BLaER1 treated with 17β-estradiol and CSF1 and Interleukin-3, amounts not matched to agents 10 nM and 100 nM (cell line): ENCODE results near the gene IGF2.
A peak's percentile ranks its signal among the peaks of the same experiment; 100 is the strongest.

Experiments used
- H3K27ac ChIP-seq, 11 experiments: shearing (Covaris generic); formaldehyde crosslinking; 2 replicates each; pipeline ENCODE4 v1.8.1; 2022
- H3K27me3 ChIP-seq, 11 experiments: shearing (Covaris generic); formaldehyde crosslinking; 2 replicates each; pipeline ENCODE4 v1.8.1; 2022
- H3K36me3 ChIP-seq, 11 experiments: shearing (Covaris generic); formaldehyde crosslinking; 2 replicates each; pipeline ENCODE4 v1.8.1; 2022
- H3K4me1 ChIP-seq, 10 experiments: shearing (Covaris generic); formaldehyde crosslinking; 2 replicates each; pipeline ENCODE4 v1.8.1; 2022
- H3K4me2 ChIP-seq, 11 experiments: shearing (Covaris generic); formaldehyde crosslinking; 2 replicates each; pipeline ENCODE4 v1.8.1; 2022
- H3K4me3 ChIP-seq, 10 experiments: shearing (Covaris generic); formaldehyde crosslinking; 2 replicates each; pipeline ENCODE4 v1.8.1; 2022
- H3K9ac ChIP-seq, 11 experiments: shearing (Covaris generic); formaldehyde crosslinking; 2 replicates each; pipeline ENCODE4 v1.8.1; 2022
- H3K9me3 ChIP-seq, 11 experiments: shearing (Covaris generic); formaldehyde crosslinking; replicated peaks in 1 of 11; 2 replicates each; pipeline ENCODE4 v1.8.1; 2022
- H4K20me1 ChIP-seq, 11 experiments: shearing (Covaris generic); formaldehyde crosslinking; 2 replicates each; pipeline ENCODE4 v1.8.1; 2022
- Cebpa-rat ChIP-seq, 11 experiments: shearing (Covaris generic); IDR thresholded peaks; 2 replicates each; pipeline ENCODE4 v1.8.1; 2022

The IGF2 gene

DNA sequence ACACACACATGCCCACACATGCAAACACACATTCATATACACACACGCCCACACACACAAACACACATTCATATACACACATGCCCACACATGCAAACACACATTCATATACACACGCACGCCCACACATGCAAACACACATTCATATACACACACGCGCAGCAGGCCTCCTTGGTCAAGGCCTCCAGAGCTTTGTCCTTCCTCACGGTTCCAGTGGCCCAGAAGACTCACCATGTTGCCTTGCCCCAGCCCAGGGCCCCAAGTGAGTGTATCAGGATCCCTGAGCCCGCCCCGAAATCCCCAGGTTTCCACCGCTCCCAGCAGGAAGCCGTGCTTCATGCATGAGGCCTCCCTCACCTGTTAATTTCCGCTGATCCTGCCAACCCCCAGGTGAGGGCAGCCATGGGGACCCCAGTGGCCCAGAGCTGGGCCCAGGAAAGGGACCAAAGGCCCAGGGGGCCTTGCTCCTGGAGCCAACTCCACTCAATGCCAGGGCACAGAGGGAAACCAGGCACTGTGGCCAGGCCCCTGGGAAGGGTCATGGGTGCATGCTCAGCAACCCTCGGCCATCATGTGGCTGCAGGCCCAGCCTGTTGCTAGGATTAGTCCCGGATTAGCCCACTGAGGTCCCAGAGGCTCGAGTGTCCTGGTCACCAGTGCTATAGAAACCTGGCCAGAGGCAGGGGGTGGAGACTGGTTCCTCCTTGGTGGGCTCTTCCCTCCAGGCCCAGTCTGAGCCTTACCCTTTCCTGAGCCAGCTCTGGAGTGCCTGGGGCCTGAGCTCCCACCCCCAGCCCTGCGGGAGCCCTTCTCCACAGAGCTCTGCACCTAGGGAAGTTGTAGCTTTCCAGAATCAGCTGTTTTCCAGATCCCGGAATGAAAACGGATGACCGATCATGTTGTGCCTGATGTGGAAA, 34.4 kb downstream of the IGF2 start:
- Histone ChIP-seq H3K36me3 (no peaks in the 10 kb centered on the region), H3K4me3 (no peak overlapping the region), H3K9me3 (no peaks in the 10 kb centered on the region), H3K27me3 (no peaks in the 10 kb centered on the region), H3K9ac (no peak overlapping the region), H3K27ac (no peak overlapping the region), H3K4me2 (no peak overlapping the region), H4K20me1 (peaks cover 0 to under 1% (median 0%) of the 10 kb centered on the region in 11 experiments; a peak in 1 of 22 replicates), H3K4me1 (peaks cover 21 to 50% (median 45%) of the 10 kb centered on the region in 10 experiments)
- no peak for TF ChIP-seq Cebpa-rat (IDR thresholded peaks at IDR 0.05)

DNA sequence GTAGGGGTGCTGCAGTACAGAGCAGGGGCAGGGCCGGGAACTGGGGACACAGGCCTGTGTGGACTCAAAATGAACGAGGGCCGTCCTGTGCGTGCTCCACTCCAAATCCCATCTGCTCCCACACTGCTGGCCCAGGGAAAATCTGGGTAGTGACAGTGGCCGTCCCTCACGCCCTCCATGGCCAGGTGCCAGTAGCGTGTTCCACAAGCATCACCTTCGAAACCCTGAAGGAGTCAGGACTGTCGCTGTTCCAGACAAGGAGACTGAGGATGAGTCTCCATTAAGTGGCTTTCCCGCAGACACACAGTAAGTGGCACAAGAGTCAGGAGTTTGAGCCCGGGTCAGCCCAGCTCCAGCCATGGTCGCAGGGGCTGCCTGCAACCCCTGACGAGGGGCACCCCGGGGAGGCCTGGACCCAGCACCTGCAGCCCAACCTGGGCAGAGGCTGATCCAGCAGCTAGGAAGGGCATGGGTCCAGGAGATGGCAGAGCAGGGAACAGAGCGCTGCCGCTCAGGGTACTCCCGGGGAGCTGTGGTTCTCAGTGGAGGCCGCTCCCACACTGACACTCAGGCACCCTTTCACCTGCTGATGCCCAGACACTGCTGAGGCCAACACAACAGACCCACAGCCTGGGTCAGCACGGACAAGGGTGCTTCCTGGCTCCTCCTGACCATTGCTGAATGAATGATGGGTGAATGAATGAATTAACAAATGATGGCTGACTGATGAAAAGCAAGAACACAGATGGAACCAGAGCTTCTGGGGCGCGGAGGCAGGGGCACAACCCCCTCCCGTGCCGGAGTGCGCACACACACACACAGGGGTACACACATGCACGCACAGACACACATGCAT, 35.3 kb downstream of the IGF2 start:
- H3K4me1 ChIP-seq = peaks cover 12 to 48% (median 39%) of the 10 kb centered on the region in 10 experiments
- H3K4me2 ChIP-seq = no peak overlapping the region
- no peak overlapping the region for H3K9ac ChIP-seq
- peaks cover 0 to 6% (median 0%) of the 10 kb centered on the region in 11 experiments; a peak in 2 of 22 replicates for H4K20me1 ChIP-seq
- no peak overlapping the region for H3K27ac ChIP-seq
- H3K9me3 ChIP-seq = no peaks in the 10 kb centered on the region
- no peaks in the 10 kb centered on the region for H3K36me3 ChIP-seq
- no peak for TF ChIP-seq Cebpa-rat (IDR thresholded peaks at IDR 0.05)
- H3K4me3 ChIP-seq = no peak overlapping the region
- H3K27me3 ChIP-seq = peaks cover 0 to 3% (median 0%) of the 10 kb centered on the region in 11 experiments; a peak in 1 of 22 replicates

DNA sequence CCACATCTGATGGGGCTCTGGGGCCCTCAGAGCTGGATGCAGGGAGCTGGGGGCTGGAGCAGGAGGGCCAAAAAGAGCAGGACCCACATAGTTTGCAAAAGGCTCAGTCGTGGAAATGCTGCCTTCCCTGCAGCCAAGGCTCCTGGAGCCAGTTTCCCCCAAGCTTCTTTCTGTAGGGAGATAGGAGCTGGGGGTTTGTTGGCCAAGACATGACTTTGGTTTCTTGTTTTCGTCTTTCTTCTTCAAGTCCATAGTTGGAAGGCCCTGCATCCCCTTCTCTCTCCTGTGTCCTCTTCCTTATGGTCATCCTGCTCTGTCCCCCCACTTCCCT, 36.3 kb downstream of the IGF2 start:
- peak overlapping the region in 3 of 11 experiments; percentile 11 to 44 (median 22); a peak in 2 of 22 replicates for H3K27ac ChIP-seq
- no peak for TF ChIP-seq Cebpa-rat (IDR thresholded peaks at IDR 0.05)
- no peak overlapping the region for H3K9ac ChIP-seq
- H3K4me2 ChIP-seq = peak overlapping the region in 5 of 11 experiments; percentile 23 to 62 (median 37); a peak in 10 of 22 replicates
- H3K9me3 ChIP-seq = no peaks in the 10 kb centered on the region
- peaks cover 10 to 43% (median 30%) of the 10 kb centered on the region in 10 experiments for H3K4me1 ChIP-seq
- no peaks in the 10 kb centered on the region for H3K36me3 ChIP-seq
- H3K27me3 ChIP-seq = peaks cover 0 to 13% (median 2%) of the 10 kb centered on the region in 11 experiments; a peak in 9 of 22 replicates
- no peak overlapping the region for H3K4me3 ChIP-seq
- H4K20me1 ChIP-seq = peaks cover 0 to 14% (median 0%) of the 10 kb centered on the region in 11 experiments; a peak in 3 of 22 replicates

DNA sequence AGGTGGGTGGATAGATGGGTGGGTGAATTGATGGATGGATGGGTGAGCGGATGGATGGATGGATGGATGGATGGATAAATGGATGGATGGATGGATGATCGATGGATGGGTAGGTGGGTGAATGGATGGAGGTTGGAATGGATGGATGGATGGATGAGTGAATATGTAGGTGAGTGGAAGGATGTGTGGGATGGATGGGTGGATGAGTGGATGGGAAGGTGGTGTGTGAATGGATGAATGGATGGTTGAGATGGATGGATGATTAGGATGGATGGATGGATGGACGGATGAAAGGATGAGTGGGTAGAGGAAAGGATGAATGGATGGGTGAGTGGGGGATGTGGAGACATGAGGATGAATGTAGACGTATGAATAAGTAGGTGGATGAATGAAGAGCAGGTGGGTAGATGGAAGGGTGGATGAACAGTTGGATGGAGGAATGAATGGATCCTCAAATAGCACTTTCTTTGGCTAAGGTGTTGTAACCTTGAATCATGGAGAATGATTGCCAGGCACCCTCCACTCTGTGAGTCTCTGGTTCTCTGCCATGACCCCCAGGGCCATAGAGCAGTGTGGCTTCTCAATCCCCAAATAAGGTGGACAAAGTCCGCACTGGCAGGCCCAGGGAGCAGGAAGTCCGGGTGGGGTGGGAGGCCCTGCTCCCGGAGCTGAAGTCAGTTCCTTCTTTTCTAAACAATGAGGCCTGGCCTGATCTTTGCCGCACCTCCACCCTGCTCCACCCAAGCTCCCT, 36.9 kb downstream of the IGF2 start:
- Histone ChIP-seq H3K27me3 (peaks cover 0 to 16% (median 8%) of the 10 kb centered on the region in 11 experiments; a peak in 10 of 22 replicates), H4K20me1 (peaks cover 0 to 20% (median 0%) of the 10 kb centered on the region in 11 experiments; a peak in 3 of 22 replicates), H3K36me3 (no peaks in the 10 kb centered on the region), H3K9ac (no peak overlapping the region), H3K4me3 (no peak overlapping the region), H3K4me2 (peak overlapping the region in 5 of 11 experiments; percentile 23 to 62 (median 37); a peak in 10 of 22 replicates), H3K27ac (peak overlapping the region in 2 of 11 experiments; percentile 22 to 44; a peak in 2 of 22 replicates), H3K9me3 (no peaks in the 10 kb centered on the region), H3K4me1 (peaks cover 10 to 43% (median 29%) of the 10 kb centered on the region in 10 experiments)
- TF ChIP-seq Cebpa-rat (IDR thresholded peaks at IDR 0.05) = no peak

DNA sequence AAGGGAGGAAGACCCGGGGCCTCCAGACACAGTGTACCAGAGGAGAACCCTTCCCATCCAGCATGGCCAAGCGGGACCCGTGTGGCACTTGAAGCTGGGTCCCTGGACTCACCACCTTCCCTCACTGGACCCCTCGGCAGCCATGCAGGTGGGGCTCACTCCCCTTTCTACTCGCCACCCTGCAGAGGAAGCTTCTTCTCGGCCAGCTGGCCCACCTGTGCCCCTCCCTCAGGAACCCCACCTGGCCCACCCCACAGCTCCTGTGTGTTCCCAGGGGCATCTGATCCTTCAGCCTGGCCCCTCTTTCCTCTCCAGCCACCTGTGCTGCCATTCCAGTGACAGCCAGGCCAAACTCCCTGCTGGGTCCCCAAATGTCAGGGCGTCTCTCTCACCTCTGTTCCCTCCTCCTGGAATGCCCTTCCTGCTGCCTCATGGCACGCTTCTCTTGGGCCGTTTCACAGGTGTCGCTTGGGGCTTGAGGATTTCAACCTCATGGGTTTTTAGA, 38.0 kb downstream of the IGF2 start:
- H3K9me3 ChIP-seq = no peaks in the 10 kb centered on the region
- H3K4me2 ChIP-seq = peak overlapping the region in 4 of 11 experiments; percentile 38 to 53 (median 44); a peak in 3 of 22 replicates
- peaks cover 18 to 50% (median 34%) of the 10 kb centered on the region in 10 experiments; a peak in 19 of 20 replicates for H3K4me1 ChIP-seq
- H3K36me3 ChIP-seq = no peaks in the 10 kb centered on the region
- H3K27me3 ChIP-seq = peaks cover 0 to 27% (median 13%) of the 10 kb centered on the region in 11 experiments; a peak in 12 of 22 replicates
- H3K4me3 ChIP-seq = no peak overlapping the region
- H4K20me1 ChIP-seq = peaks cover 0 to 29% (median 0%) of the 10 kb centered on the region in 11 experiments; a peak in 3 of 22 replicates
- H3K9ac ChIP-seq = no peak overlapping the region
- H3K27ac ChIP-seq = no peak overlapping the region
- no peak for TF ChIP-seq Cebpa-rat (IDR thresholded peaks at IDR 0.05)

DNA sequence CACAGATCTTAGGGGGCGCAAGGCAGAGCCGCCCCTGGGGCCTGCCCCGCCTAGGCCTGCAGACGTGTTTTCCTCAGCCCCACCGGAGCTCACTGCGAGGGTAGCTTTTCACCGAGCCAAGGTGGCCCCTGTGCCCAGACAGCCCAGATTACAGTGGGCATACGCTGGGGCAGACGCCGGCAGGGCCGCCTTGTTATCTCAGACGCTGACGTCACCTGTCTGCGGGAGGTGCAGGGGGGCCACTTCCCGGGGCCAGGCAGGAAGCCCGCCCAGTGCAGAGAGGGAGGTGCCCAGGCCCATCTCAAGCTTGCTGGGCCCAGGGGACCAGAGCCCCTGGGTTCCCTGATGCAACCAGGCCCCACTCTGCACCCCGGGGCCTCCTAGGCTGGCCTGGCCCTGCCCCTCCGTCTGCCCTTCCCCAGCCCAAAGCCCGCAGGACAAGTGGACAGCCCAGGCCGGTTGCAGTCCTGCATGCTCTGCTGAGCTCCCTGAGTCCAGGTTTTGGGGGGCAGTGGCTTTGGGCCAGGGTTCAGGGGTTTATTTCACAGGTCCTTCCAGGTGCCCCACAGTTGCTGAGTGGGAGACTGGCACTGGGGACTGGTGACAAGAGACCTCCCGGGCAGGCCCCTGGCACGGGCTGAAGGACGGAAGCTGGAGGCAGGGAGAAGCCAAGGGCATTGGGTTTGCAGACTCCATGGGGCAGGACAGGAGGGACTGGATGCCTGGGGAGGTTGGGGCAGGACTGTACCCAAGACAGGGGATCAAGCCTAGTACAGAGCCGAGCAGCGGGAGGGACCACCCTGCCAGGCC, 38.6 kb downstream of the IGF2 start:
- H3K4me1 ChIP-seq = peaks cover 18 to 52% (median 35%) of the 10 kb centered on the region in 10 experiments; a peak in 19 of 20 replicates
- H3K27ac ChIP-seq = no peak overlapping the region
- TF ChIP-seq Cebpa-rat (IDR thresholded peaks at IDR 0.05) = no peak
- no peaks in the 10 kb centered on the region for H3K9me3 ChIP-seq
- H3K9ac ChIP-seq = no peak overlapping the region
- peaks cover 0 to 31% (median 16%) of the 10 kb centered on the region in 11 experiments; a peak in 15 of 22 replicates for H3K27me3 ChIP-seq
- no peaks in the 10 kb centered on the region for H3K36me3 ChIP-seq
- peak overlapping the region in 10 of 11 experiments; percentile 3 to 60 (median 42); a peak in 16 of 22 replicates for H3K4me2 ChIP-seq
- H4K20me1 ChIP-seq = peaks cover 0 to 29% (median 0%) of the 10 kb centered on the region in 11 experiments; a peak in 3 of 22 replicates
- no peak overlapping the region for H3K4me3 ChIP-seq
